ENCODE data around the gene FLYWCH2. TPM values are rescaled to one million over a fixed set of nuclear protein-coding genes. Genes with fewer than 3 reads are reported as not detected.

The FLYWCH2 gene
- total and polyA plus RNA-seq, 9 of the 15 experiments (the other 6 are each of a cell fraction or from before 2014, with no cell fraction given), result 0.70 to 55.5 (median 7.6) TPM

- TF ChIP-seq USF2 (CRISPR knock-in tag; IDR thresholded peaks at IDR 0.05) (no peak), SAP30 (IDR thresholded peaks at IDR 0.05; ENCODE audit: borderline replicate concordance, insufficient read depth, low read depth, low read length, poor library complexity, severe bottlenecking) (peak; percentile 58), ZNF583 (CRISPR knock-in tag; IDR thresholded peaks at IDR 0.05) (peak; percentile 80), TCF15 (CRISPR knock-in tag; IDR thresholded peaks at IDR 0.05) (no peak), KHSRP (IDR thresholded peaks at IDR 0.05) (no peak), TAF7 (tag; IDR thresholded peaks at IDR 0.05) (no peak), CREM (IDR thresholded peaks at IDR 0.05; ENCODE audit: low read depth) (peak; percentile 84), EZH2 (IDR thresholded peaks at IDR 0.05; ENCODE audit: borderline replicate concordance, low read depth, low read length) (no peak), SMAD4 (CRISPR knock-in tag; conservative IDR thresholded peaks at IDR 0.05) (peak; percentile 92), PRMT5 (CRISPR knock-in tag; IDR thresholded peaks at IDR 0.05) (no peak), RB1 (IDR thresholded peaks at IDR 0.05; ENCODE audit: low read depth) (peak; percentile 93), ZNF431 (CRISPR knock-in tag; IDR thresholded peaks at IDR 0.05) (no peak), ZNF395 (CRISPR knock-in tag; IDR thresholded peaks at IDR 0.05) (peak; percentile 94), HNRNPK (IDR thresholded peaks at IDR 0.05; ENCODE audit: low read depth, low read length, poor library complexity, severe bottlenecking) (no peak), FOXA3 (CRISPR knock-in tag; conservative IDR thresholded peaks at IDR 0.05 in 1 of 2, IDR thresholded peaks at IDR 0.05 in 1 of 2) (no peak), RBBP5 (IDR thresholded peaks at IDR 0.05; ENCODE audit: borderline replicate concordance, insufficient read depth, low read length, poor library complexity, severe bottlenecking) (peak; percentile 72), TCFL5 (CRISPR knock-in tag; conservative IDR thresholded peaks at IDR 0.05) (no peak), SETDB1 (IDR thresholded peaks at IDR 0.05; ENCODE audit: low read length) (peak; percentile 33), RREB1 (CRISPR knock-in tag; IDR thresholded peaks at IDR 0.05) (no peak)
These were observed 28.8 kb downstream of the FLYWCH2 start, which contains the start of gene FLYWCH1 (continued) for GRCh38 chr16:2911638-2912329.
